ENCODE results near the gene DNPH1.

GRCh38 chr6:43196337-43196736 is 32.9 kb downstream of the DNPH1 start:
- TF ChIP-seq IKZF2 (IDR thresholded peaks at IDR 0.05), result no peak
- TF ChIP-seq POLR2A (IDR thresholded peaks at IDR 0.05; ENCODE audit: low read depth, low read length), result no peak
- TF ChIP-seq ELK1 (IDR thresholded peaks at IDR 0.05; ENCODE audit: low read depth, low read length), result no peak
- no peak for TF ChIP-seq MAX (IDR thresholded peaks at IDR 0.05; ENCODE audit: low read depth, low read length)
- no peak for TF ChIP-seq USF2 (IDR thresholded peaks at IDR 0.05; ENCODE audit: borderline replicate concordance, low read depth, low read length)
- TF ChIP-seq CTCF (IDR thresholded peaks at IDR 0.05 in 2 of 3, conservative IDR thresholded peaks at IDR 0.05 in 1 of 3; ENCODE audit: control insufficient read depth in 2 of 3, extremely low read depth in 1 of 3, insufficient read depth in 1 of 3, low read depth in 3 of 3, low read length in 3 of 3), result no peak
- TF ChIP-seq IRF3 (IDR thresholded peaks at IDR 0.05), result no peak
- TF ChIP-seq NR2C1 (IDR thresholded peaks at IDR 0.05), result no peak
- no peak for TF ChIP-seq STAT3 (IDR thresholded peaks at IDR 0.05; ENCODE audit: low read depth, low read length)
- TF ChIP-seq HDAC6 (IDR thresholded peaks at IDR 0.05; ENCODE audit: unreplicated experiment), result no peak
- no peak for TF ChIP-seq REST (IDR thresholded peaks at IDR 0.05; ENCODE audit: low read depth, low read length)
- TF ChIP-seq SUPT20H (IDR thresholded peaks at IDR 0.05; ENCODE audit: borderline replicate concordance, control insufficient read depth, low read depth, low read length), result no peak
- no peak for TF ChIP-seq NR2F1 (conservative IDR thresholded peaks at IDR 0.05)
- TF ChIP-seq ZZZ3 (IDR thresholded peaks at IDR 0.05; ENCODE audit: control insufficient read depth, insufficient read length, low read depth), result no peak
